Activated T-helper 17 cell treated with anti-CD3 and anti-CD28 coated beads, Interleukin-2, amount 50 U/mL, for 72 hours (primary cell): ENCODE data around the gene CEP135. TPM values are rescaled to one million over a fixed set of nuclear protein-coding genes. Genes with fewer than 3 reads are reported as not detected.
"Not testable (repeated sequence)": the region's sequence is repeated elsewhere in the genome, so short reads cannot be mapped to it uniquely, and the experiment has no call there.

Experiments used
- ATAC-seq: fragments of 150-1000 bp; cut with Tn5 transposase; replicated peaks from 2 replicates; pipeline ENCODE4 v1.10.0; 2021; ENCODE audit warnings: mild to moderate bottlenecking, moderate library complexity
- H3K27ac Mint-ChIP-seq: one replicate; pipeline ENCODE4 v1.8.0; 2022; ENCODE audit warnings: mixed read lengths
- H3K27me3 Mint-ChIP-seq: one replicate; pipeline ENCODE4 v1.8.0; 2022; ENCODE audit warnings: mixed read lengths
- H3K36me3 Mint-ChIP-seq: one replicate; pipeline ENCODE4 v1.8.0; 2022; ENCODE audit warnings: low read depth, mild to moderate bottlenecking, mixed read lengths
- H3K4me1 Mint-ChIP-seq: one replicate; pipeline ENCODE4 v1.8.0; 2022; ENCODE audit warnings: mixed read lengths
- H3K4me3 Mint-ChIP-seq: one replicate; pipeline ENCODE4 v1.8.0; 2022; ENCODE audit warnings: mild to moderate bottlenecking, mixed read lengths
- H3K9me3 Mint-ChIP-seq: one replicate; pipeline ENCODE4 v1.8.0; 2022; ENCODE audit warnings: mixed read lengths
- total RNA-seq, 2 donors: library from RNA; stranded (reverse); gene quantifications; one replicate each; pipeline ENCODE4 v1.2.3, GENCODE V29; 2022

Gene CEP135
- total RNA-seq, 2 donors from 2014 or later = 15.7 to 16.2 TPM

- Mint-ChIP-seq H3K4me1 (no peaks in the 10 kb centered on the region), H3K4me3 (no peak overlapping the region), H3K27me3 (peaks cover 46% of the 10 kb centered on the region), H3K9me3 (no peaks in the 10 kb centered on the region), H3K27ac (no peak overlapping the region), H3K36me3 (no peaks in the 10 kb centered on the region)
- no peak for ATAC-seq
Measured at GRCh38 chr4:56055027-56055977, 106.6 kb downstream of the CEP135 start.

- no peaks in the 10 kb centered on the region for H3K9me3 Mint-ChIP-seq
Measured at GRCh38 chr4:56055991-56056390, 107.2 kb downstream of the CEP135 start.

DNA sequence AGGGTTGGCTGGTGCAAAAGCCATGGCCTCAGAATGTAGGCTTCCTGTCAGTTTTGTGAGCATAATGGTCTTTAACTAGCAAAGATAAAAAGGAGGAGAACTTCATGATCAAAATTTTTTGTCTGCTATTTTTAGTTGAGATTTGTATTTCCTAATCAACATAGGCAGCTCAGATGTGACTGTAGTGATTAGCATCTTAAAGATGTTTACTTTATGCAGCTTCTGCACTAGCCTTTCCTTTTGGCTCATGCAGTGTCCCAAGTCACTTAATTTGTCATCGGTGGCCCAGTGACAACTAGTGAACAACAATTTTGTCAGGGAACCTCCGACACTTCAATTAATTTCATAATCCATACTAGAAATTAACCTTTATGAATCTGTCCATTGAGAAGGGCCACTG, 109.8 kb downstream of the CEP135 start:
- Mint-ChIP-seq H3K4me3 (no peak overlapping the region), H3K9me3 (no peaks in the 10 kb centered on the region), H3K27me3 (peaks cover 34% of the 10 kb centered on the region), H3K36me3 (no peaks in the 10 kb centered on the region), H3K4me1 (no peaks in the 10 kb centered on the region), H3K27ac (no peak overlapping the region)
- ATAC-seq = no peak

More at GRCh38 chr4:56055991-56056390, 107.2 kb downstream of the CEP135 start:
- Mint-ChIP-seq H3K36me3 (no peaks in the 10 kb centered on the region), H3K27me3 (peaks cover 45% of the 10 kb centered on the region), H3K4me1 (no peaks in the 10 kb centered on the region), H3K4me3 (no peak overlapping the region), H3K27ac (no peak overlapping the region)
- ATAC-seq = no peak

DNA sequence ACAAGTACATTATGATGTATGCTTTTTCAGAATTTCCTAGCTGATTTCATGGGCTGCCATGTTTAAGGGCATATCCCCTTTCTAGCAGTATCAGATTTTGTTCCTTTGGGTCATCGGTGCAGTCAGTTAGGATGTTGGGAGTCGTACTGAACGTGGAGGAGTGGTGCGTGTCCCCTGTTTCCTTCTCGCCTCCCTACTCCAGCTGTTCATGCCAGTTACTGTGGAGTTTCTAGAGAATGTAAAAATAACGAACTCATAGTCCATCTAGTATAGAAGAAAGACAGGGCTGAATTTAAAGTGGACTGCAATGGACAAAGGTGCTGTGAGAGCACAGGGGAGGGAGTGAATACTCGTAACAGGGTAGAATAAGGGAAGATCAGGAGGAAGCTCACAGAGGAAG, 111.3 kb downstream of the CEP135 start:
- Mint-ChIP-seq H3K36me3 (no peaks in the 10 kb centered on the region), H3K27me3 (peaks cover 34% of the 10 kb centered on the region), H3K4me1 (no peaks in the 10 kb centered on the region), H3K27ac (no peak overlapping the region), H3K4me3 (no peak overlapping the region), H3K9me3 (no peaks in the 10 kb centered on the region)
- ATAC-seq = no peak

DNA sequence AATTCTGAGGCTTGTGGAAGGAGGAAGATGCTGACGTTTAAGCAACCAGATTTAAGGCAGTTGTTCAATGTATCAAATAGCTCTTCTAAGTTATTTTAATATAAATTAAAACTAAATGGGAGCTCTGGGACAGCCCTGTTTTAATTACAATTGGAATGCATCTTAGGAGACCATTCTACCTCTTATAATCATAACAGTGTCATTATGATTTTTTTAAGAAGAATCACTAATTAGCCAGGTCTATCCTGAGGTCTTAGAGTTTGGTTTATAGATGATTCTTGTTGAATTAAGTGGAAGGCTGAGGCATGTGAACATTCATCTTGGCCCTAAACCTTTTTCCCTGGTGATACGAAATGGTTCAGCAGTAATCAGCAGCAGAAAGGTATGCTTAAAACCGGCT, 113.4 kb downstream of the CEP135 start:
- no peak overlapping the region for H3K4me3 Mint-ChIP-seq
- no peaks in the 10 kb centered on the region for H3K4me1 Mint-ChIP-seq
- no peaks in the 10 kb centered on the region for H3K9me3 Mint-ChIP-seq
- H3K27me3 Mint-ChIP-seq = peaks cover 36% of the 10 kb centered on the region
- no peak for ATAC-seq
- H3K27ac Mint-ChIP-seq = no peak overlapping the region
- H3K36me3 Mint-ChIP-seq = no peaks in the 10 kb centered on the region

DNA sequence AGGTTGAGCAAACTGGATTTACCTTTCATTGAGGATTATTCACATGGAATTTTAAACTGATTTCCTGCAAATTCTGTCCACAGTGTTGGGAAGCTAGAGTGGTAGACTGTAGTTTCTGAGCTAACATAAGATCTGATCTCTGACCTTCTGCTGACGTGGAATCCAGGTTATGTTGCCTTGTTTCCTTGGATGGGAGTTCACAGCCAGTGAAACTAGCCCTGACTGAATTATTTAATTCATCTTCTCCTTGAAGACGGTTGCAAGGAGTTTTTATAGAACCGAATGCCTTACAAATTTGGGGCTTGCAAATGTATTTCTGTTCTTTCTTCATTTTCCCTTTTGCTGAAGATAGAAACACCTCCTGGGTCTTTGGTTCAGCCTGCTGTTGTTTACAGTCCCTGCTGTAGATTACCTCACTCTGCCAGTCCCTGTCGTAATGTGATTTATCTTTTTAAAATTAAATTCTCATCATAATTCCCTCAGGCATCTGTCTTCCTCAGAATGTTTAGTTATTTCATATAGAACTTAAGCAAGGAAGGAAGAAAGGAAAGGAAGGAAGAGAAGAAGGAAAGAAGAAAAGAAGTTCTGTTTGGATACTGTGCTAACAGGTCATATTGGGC, 113.9 kb downstream of the CEP135 start:
- Mint-ChIP-seq H3K36me3 (no peaks in the 10 kb centered on the region), H3K9me3 (no peaks in the 10 kb centered on the region), H3K27ac (no peak overlapping the region), H3K4me3 (no peak overlapping the region), H3K27me3 (peaks cover 33% of the 10 kb centered on the region), H3K4me1 (no peaks in the 10 kb centered on the region)
- ATAC-seq = no peak

DNA sequence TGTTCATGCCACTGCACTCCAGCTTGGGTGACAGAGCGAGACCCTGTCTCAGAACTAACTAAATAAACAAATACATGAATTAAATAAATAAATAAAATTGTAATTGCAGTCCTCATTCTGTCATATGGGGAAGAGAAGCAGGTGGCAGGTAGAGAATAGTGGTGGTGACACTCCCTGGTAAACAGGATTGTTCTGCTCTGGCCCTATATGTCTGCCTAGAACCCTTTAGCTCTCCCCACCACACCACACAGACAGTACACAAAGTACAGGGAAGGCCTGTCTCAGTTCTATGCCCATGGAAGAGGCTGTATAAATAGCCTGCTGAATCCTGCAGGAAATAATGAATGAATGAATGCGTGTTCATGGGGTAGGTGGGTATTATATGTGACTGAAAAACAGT, 117.7 kb downstream of the CEP135 start:
- ATAC-seq = no peak
- no peaks in the 10 kb centered on the region for H3K4me1 Mint-ChIP-seq
- no peak overlapping the region for H3K27ac Mint-ChIP-seq
- H3K27me3 Mint-ChIP-seq = peaks cover 31% of the 10 kb centered on the region
- H3K9me3 Mint-ChIP-seq = no peaks in the 10 kb centered on the region
- no peak overlapping the region for H3K4me3 Mint-ChIP-seq
- no peaks in the 10 kb centered on the region for H3K36me3 Mint-ChIP-seq

DNA sequence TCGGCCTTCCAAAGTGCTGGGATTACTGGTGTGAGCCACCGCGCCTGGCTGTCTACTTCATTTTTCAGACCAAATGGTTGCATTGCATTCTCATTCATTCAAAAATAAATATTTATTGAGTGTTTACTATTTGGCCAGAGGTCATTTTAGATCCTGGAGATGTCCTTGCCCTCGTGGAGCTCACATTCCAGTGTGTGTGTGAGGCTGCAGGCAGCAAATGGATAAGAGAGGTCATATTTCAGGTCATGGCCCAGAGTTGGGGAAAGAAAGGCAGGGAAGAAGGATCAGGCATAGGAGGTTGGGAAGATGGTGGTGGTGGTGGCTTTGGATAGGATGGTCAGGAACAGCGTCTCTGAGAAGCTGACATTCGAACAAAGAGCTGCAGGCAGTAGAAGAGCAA, 119.1 kb downstream of the CEP135 start:
- no peak overlapping the region for H3K4me3 Mint-ChIP-seq
- no peak for ATAC-seq
- H3K27ac Mint-ChIP-seq = no peak overlapping the region
- no peaks in the 10 kb centered on the region for H3K9me3 Mint-ChIP-seq
- no peaks in the 10 kb centered on the region for H3K36me3 Mint-ChIP-seq
- H3K27me3 Mint-ChIP-seq = peaks cover 31% of the 10 kb centered on the region
- no peaks in the 10 kb centered on the region for H3K4me1 Mint-ChIP-seq

DNA sequence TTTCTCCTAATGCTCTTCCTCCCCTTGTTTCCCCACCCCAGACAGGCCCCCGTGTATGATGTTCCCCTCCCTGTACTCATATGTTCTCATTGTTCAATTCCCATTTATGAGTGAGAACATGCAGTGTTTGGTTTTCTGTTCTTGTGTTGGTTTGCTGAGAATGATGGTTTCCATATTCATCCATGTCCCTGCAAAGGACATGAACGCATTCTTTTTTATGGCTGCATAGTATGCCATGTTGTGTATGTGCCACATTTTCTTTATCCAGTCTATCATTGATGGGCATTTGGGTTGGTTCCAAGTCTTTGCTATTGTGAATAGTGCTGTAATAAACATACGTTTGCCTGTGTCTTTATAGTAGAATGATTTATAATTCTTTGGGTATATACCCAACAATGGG, 124.0 kb downstream of the CEP135 start:
- not testable (repeated sequence) for H3K4me3 Mint-ChIP-seq, H3K36me3 Mint-ChIP-seq, H3K9me3 Mint-ChIP-seq, H3K27ac Mint-ChIP-seq, H3K4me1 Mint-ChIP-seq, ATAC-seq
- H3K27me3 Mint-ChIP-seq = peaks cover 19% of the 10 kb centered on the region

DNA sequence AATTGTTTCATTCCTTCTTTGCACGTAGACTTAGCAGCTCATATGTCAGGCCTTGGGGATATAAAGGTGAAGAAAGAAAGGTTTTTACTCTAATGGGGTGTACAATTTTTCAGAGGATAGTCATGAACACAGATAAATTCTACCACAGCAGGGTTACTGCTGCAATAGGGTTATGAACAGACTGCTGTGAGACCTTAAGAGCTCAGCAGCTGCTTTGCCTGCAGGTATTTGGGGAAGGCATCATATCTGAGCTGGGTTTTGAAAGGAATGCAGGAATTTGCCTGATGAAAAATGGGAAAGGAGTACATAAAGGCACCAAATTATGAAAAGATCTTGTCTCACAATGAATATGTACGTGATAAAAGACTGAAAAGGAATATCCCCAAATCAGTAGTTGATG, 128.9 kb downstream of the CEP135 start:
- Mint-ChIP-seq H3K4me1 (no peaks in the 10 kb centered on the region), H3K36me3 (no peaks in the 10 kb centered on the region), H3K27ac (no peak overlapping the region), H3K4me3 (no peak overlapping the region), H3K9me3 (no peaks in the 10 kb centered on the region), H3K27me3 (peaks cover 7% of the 10 kb centered on the region)
- ATAC-seq = no peak

- H3K27ac Mint-ChIP-seq = no peak overlapping the region
- no peaks in the 10 kb centered on the region for H3K4me1 Mint-ChIP-seq
- H3K4me3 Mint-ChIP-seq = no peak overlapping the region
- H3K27me3 Mint-ChIP-seq = peaks cover 7% of the 10 kb centered on the region
- no peaks in the 10 kb centered on the region for H3K36me3 Mint-ChIP-seq
- ATAC-seq = no peak
- H3K9me3 Mint-ChIP-seq = no peaks in the 10 kb centered on the region
Measured at GRCh38 chr4:56078866-56079265, 130.1 kb downstream of the CEP135 start.

DNA sequence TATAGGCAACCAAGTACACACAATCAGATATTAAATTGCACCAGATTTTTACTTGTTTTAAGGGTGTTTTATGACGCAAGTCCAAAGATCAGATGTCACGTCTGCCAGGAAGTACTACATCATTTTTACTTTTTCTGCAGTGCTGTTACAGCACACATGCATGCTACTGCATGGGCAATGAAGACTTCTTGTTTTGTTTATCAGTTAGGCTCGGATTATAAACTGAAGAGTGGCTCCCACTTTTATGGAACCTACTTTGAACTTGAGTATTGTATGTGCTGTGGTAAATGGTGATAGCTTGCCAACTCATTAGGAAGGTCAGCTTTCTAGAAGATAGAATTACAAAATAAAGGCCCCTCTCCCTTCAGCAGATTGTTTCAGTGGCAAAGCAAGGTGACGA, 131.6 kb downstream of the CEP135 start:
- Mint-ChIP-seq H3K4me1 (no peaks in the 10 kb centered on the region), H3K4me3 (no peak overlapping the region), H3K9me3 (no peaks in the 10 kb centered on the region), H3K27ac (no peak overlapping the region), H3K27me3 (peaks cover 6% of the 10 kb centered on the region), H3K36me3 (no peaks in the 10 kb centered on the region)
- no peak for ATAC-seq

DNA sequence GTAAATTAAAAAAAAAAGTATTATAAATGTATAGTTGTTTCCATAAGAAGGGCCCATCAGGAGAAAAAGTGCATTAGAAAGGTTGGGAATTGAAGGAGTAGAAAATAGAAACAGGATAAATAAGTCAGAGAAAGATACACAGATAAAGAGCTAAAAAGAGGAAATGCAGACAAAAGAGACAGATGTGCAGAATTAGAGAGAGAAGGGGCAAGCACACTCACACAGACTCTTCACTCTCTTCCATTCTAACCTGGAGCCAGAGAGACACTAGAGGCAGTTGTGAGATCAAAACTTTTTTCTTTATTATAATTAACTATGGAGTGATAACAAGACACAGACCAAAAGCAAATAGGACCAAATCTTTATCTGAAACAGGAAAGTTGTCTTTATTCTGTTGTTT, 134.1 kb downstream of the CEP135 start:
- H3K4me3 Mint-ChIP-seq = no peak overlapping the region
- no peaks in the 10 kb centered on the region for H3K4me1 Mint-ChIP-seq
- no peaks in the 10 kb centered on the region for H3K27me3 Mint-ChIP-seq
- no peaks in the 10 kb centered on the region for H3K36me3 Mint-ChIP-seq
- no peak overlapping the region for H3K27ac Mint-ChIP-seq
- H3K9me3 Mint-ChIP-seq = no peaks in the 10 kb centered on the region
- no peak for ATAC-seq
